ENCODE results near the gene RCOR1. TPM values are rescaled to one million over a fixed set of nuclear protein-coding genes. Genes with fewer than 3 reads are reported as not detected.
"Not testable (repeated sequence)": the region's sequence is repeated elsewhere in the genome, so short reads cannot be mapped to it uniquely, and the experiment has no call there.

Gene RCOR1
- total RNA-seq, 1 donor from 2014 or later = 8.1 TPM

GRCh38 chr14:102571478-102572042 is 20.9 kb upstream of the RCOR1 start:
- no peak for DNase-seq (ENCODE audit: low read depth)
- H3K4me3 ChIP-seq (ENCODE audit: low read depth, low read length) = no peak overlapping the region
- TF ChIP-seq CTCF (conservative IDR thresholded peaks at IDR 0.05; ENCODE audit: low read depth, low read length) = no peak

GRCh38 chr14:102573161-102573560 is 19.3 kb upstream of the RCOR1 start:
- not testable (repeated sequence) for DNase-seq (ENCODE audit: low read depth); H3K4me3 ChIP-seq (ENCODE audit: low read depth, low read length)

- no peak for DNase-seq (ENCODE audit: low read depth)
- no peak overlapping the region for H3K4me3 ChIP-seq (ENCODE audit: low read depth, low read length)
- TF ChIP-seq CTCF (conservative IDR thresholded peaks at IDR 0.05; ENCODE audit: low read depth, low read length) = no peak
These were observed 18.8 kb upstream of the RCOR1 start for GRCh38 chr14:102573591-102574046.

DNA sequence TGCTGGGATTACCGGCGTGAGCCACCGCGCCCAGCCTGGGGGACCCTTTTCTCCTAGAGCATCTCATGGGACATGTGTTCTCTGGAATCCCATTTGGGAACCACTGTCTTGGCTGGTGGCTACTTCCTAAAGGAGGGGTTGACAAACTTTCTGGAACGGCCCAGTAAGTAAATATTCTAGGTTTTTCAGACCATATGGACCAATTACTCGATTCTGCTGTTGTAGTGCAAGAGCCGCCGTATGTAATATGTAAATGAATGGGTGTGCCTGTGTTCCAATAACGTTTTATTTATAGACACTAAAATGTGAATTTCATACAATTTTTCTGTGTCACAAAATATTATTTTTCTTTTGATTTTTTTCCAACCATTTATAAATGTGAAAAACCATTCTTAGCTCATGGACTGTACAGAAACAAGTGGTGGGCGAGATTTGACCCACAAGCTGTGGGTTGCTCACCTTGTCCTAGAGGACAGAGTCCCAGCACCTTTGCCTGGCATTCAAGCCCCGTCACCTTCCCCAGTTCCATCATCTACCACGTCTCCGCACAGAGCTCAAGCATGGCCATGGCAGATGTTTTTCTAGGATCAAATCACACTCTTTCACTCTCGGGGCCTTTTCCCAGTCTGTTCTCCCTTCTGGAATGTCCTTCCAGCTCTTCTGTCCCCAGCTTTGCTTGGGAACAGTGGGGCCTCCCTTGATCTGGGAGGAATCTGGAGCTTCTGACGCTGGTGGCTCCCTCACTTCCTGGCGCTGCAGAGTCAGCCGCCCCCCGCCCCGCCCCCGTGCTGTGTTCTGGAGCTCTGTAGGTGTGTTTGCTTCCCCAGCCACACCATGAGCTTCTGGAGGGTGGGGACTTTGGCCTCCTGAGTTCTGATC is 17.9 kb upstream of the RCOR1 start:
- no peak for DNase-seq (ENCODE audit: low read depth)
- H3K4me3 ChIP-seq (ENCODE audit: low read depth, low read length) = no peak overlapping the region
- TF ChIP-seq CTCF (conservative IDR thresholded peaks at IDR 0.05; ENCODE audit: low read depth, low read length) = no peak

- H3K4me3 ChIP-seq (ENCODE audit: low read depth, low read length) = no peak overlapping the region
- no peak for TF ChIP-seq CTCF (conservative IDR thresholded peaks at IDR 0.05; ENCODE audit: low read depth, low read length)
- no peak for DNase-seq (ENCODE audit: low read depth)
These were observed 17.1 kb upstream of the RCOR1 start for GRCh38 chr14:102575160-102575845.

DNA sequence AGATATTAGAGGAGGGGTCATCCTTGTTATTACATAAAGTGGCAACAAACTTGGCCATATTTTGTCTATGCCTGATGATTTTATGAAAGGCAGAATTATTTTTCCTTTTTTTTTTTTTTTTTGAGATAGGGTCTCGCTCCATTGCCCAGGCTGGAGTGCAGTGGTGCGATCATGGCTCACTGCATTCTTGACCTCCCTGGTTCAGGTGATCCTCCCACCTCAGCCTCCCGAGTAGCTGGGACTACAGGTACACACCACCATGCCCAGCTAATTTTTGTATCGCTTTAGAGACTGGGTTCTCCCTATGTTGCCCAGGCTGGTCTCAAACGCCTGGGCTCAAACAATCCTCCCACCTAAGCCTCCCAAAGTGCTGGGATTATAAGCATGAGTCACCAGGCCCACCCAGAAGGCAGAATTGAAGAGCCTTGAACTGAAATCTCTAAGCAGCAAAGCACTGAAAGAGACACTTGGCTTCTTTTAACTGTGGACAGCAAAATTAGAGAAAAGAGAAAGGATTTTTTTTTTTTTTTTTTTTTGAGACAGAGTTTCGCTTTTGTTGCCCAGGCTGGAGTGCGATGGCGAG is 16.5 kb upstream of the RCOR1 start:
- H3K4me3 ChIP-seq (ENCODE audit: low read depth, low read length); DNase-seq (ENCODE audit: low read depth): not testable (repeated sequence)

DNA sequence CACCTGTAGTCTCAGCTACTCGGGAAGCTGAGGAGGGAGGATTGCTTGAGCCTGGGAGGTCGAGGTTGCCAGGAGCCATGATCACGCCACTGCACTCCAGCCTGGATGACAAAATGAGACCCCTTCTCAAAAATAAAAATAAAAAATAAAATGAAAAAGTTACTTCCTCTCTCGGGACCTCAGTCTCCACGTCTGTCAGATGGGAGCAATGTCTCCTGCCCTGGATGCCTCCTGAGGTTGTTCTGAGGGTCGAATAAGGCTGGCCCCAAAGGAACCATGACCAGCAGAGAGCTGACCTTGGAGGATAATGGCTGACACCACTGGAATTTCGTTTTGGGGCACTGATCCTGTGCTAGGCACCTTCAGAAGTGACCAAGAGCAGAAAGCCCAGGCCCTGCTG is 13.6 kb upstream of the RCOR1 start:
- H3K4me3 ChIP-seq (ENCODE audit: low read depth, low read length) = no peak overlapping the region
- no peak for TF ChIP-seq CTCF (conservative IDR thresholded peaks at IDR 0.05; ENCODE audit: low read depth, low read length)
- no peak for DNase-seq (ENCODE audit: low read depth)

Measured in epithelial cell of proximal tubule (primary cell).